GM13977 (cell line): Measurements from ENCODE around the gene DPPA2.
"Not testable (repeated sequence)": the region's sequence is repeated elsewhere in the genome, so short reads cannot be mapped to it uniquely, and the experiment has no call there.

Source experiments
- DNase-seq: peaks from one replicate; pipeline ENCODE4 v3.0.0; 2012; ENCODE audit warnings: low spot score
- in situ Hi-C: fragments of 300-500 bp; cut with MboI; formaldehyde crosslinking; loops from one replicate; pipeline ENCODE4 v1.12.0; 2022; ENCODE audit warnings: low sequenced_read_pairs, low pct_unique_long_range_greater_than_20kb, mixed read lengths, inconsistent platforms; ENCODE audit not compliant: unreplicated experiment
- TF ChIP-seq, protein P1 (sequence below): IDR thresholded peaks from 2 replicates; pipeline ENCODE4 v1.5.1; 2012; ENCODE audit warnings: mild to moderate bottlenecking, control low read depth; ENCODE audit not compliant: insufficient read depth; ENCODE audit errors: extremely low read depth, missing control alignments

Gene DPPA2, protein sequence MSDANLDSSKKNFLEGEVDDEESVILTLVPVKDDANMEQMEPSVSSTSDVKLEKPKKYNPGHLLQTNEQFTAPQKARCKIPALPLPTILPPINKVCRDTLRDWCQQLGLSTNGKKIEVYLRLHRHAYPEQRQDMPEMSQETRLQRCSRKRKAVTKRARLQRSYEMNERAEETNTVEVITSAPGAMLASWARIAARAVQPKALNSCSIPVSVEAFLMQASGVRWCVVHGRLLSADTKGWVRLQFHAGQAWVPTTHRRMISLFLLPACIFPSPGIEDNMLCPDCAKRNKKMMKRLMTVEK

DNA sequence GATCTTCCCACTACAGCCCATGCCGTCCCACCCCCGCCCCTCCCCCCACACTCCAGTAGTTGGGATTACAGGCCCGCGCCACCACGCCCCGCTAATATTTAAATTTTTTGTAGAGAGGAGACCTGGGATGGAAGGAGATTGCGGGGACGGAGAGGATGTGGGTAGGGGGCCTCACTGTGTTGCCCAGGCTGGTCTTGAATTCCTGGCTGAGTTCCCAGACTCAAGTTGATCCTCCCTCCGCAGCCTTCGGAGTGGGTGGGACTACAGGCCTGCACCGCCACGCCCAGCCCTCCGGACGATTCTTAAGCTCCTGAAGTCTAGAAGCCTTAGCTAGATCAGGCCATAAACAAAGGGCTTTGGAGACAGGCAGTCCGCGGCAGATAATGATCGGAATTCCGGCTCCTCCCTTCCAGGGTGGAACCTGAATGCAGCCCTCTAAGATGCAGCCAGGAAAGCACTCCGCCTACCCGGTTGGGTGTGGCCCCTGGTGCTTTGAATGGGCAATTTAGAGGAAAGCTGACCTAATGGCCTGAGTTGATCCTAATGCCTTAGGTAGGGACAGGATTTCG, at the start of gene DPPA2:
Gene DPPA2, minus strand, starts transcription at position 356 of the 569 bp plus-strand sequence. CDS start 1,975 bp downstream, outside the sequence.
- in situ Hi-C loops: no loop called here
- DNase-seq: no peak

DNA sequence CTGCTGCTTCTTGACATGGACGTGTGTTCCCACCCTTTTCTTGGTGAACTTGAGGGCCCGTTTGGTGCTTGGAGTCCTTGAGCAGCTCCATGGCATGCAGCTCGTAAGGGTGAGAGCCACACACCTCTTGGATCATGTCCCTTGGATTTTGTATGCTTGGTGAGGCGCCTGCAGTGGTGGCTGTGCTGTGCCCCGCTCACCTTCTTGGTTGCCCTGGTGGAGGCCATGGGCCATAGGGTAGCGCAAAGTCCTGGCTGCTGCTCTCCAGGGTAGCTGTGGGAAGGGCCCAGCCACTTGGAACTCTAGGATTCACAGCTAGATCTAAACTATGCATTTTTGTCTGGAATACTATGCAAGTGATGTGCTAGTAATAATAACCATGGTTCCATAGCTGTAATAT, 47.8 kb upstream of the DPPA2 start:
- in situ Hi-C loops: no loop called here
- TF ChIP-seq, protein P1, sequence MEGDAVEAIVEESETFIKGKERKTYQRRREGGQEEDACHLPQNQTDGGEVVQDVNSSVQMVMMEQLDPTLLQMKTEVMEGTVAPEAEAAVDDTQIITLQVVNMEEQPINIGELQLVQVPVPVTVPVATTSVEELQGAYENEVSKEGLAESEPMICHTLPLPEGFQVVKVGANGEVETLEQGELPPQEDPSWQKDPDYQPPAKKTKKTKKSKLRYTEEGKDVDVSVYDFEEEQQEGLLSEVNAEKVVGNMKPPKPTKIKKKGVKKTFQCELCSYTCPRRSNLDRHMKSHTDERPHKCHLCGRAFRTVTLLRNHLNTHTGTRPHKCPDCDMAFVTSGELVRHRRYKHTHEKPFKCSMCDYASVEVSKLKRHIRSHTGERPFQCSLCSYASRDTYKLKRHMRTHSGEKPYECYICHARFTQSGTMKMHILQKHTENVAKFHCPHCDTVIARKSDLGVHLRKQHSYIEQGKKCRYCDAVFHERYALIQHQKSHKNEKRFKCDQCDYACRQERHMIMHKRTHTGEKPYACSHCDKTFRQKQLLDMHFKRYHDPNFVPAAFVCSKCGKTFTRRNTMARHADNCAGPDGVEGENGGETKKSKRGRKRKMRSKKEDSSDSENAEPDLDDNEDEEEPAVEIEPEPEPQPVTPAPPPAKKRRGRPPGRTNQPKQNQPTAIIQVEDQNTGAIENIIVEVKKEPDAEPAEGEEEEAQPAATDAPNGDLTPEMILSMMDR: no peak
- no peak for DNase-seq

More for the DNA sequence above, at the start of gene DPPA2:
- TF ChIP-seq, protein P1: no peak

DNA sequence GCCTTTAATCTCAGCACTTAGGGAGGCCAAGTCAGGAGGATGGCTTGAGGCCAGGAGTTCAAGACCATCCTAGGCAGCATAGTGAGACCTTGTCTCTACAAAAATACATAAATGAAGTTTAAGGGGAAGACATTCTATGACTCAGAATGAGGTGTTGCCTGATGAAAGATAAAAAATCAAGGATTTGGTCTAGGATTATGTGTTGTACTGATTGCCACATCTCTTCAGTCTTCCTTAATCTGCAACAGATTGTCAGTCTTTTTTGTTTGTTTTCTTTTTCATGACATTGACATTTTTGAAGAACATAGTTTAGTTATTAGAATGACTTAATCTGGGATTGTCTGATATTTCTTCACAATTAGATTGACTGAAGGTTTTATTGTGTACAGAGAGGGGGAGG, 47.3 kb upstream of the DPPA2 start:
- TF ChIP-seq, protein P1: no peak
- in situ Hi-C loops: no loop called here
- DNase-seq: no peak

DNA sequence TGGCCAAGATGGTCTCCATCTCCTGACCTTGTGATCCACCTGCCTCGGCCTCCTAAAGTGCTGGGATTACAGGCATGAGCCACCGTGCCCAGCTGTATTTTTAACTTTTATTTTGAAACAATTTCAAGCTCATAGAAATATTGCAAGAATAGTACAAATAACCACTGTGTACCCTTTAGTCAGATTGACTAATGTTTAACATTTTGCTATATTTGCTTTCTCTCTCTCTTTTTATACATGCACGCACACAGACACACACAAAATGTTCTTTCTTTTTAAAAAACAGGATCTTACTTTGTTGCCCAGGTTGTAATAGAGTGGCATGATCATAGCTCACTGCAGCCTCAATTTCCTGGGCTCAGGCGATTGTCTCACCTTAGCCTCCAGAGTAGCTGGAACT, 46.5 kb upstream of the DPPA2 start:
- TF ChIP-seq, protein P1: no peak
- in situ Hi-C loops: no loop called here
- DNase-seq: no peak

DNA sequence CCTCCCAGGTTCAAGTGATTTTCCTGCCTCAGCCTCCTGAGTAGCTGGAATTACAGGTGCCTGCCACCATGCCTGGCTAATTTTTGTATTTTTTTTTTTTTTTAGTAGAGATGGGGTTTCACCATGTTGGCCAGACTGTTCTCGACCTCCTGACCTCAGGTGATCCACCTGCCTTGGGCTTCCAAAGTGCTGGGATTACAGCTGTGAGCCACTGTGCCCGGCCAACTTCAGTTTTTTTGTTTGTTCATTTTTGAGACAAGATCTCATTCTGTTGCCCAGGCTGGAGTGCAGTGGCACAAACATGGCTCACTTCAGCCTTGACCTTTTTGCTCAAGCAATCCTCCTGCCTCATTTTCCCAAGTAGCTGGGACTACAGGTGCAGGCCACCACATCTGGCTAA, 42.5 kb upstream of the DPPA2 start:
- in situ Hi-C loops, DNase-seq: not testable (repeated sequence)

DNA sequence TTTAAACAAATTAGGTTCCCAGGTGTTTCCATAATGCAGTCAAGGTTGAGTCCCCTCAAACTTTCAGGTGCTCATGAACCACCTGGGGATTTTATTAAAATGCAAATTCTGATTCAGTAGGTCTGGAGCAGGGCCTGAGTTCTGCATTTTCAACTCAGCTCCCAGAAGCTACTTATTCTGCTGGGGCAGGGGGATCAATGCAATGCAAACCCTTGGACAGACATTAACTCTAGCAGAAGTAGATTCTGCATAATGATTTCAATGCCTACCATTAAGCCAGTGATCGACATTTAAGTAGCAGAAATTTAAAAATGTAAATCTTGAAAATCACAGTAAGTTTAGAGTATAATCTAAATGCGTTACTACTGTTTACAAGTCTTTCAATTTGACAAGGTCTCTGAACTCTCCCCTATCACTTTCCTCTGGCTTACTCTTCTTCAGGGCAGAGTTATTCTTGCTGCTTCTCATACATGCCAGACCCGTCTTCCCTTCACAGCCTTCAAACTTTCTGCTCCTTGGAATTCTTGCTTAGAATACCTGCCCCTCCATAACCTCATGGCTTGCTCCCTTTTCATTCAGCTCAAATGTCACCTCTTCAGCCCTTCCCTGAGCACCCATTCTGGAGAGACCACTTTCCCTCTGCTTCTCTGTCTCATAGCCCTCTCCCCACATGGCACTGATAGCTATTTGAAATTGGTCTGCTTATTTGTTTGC, 40.3 kb upstream of the DPPA2 start:
- DNase-seq: no peak
- in situ Hi-C loops: no loop called here
- TF ChIP-seq, protein P1: no peak
